NCI-H1930 (cell line): ENCODE data around the gene CD200R1L.

Experiments used
- DNase-seq, 2 experiments: peaks; one replicate each; lab custom pipeline; 2025; lab: John Stamatoyannopoulos, UW

CD200R1L gene

GRCh38 chr3:112786881-112787579, 59.6 kb downstream of the CD200R1L start:
- DNase-seq = no peak

- DNase-seq = no peak
Measured at GRCh38 chr3:112786002-112786590, 60.6 kb downstream of the CD200R1L start.

GRCh38 chr3:112785321-112786001, 61.2 kb downstream of the CD200R1L start:
- DNase-seq = no peak

- no peak for DNase-seq
Measured at GRCh38 chr3:112782491-112782890, 64.2 kb downstream of the CD200R1L start.

- no peak for DNase-seq
Measured at GRCh38 chr3:112781599-112781998, 65.1 kb downstream of the CD200R1L start.

- DNase-seq = no peak
Measured at GRCh38 chr3:112779558-112780480, 66.8 kb downstream of the CD200R1L start.

GRCh38 chr3:112779011-112779410, 67.7 kb downstream of the CD200R1L start:
- DNase-seq = no peak

- DNase-seq = no peak
Measured at GRCh38 chr3:112778353-112778948, 68.2 kb downstream of the CD200R1L start.

GRCh38 chr3:112777811-112778210, 68.9 kb downstream of the CD200R1L start:
- DNase-seq = no peak

- DNase-seq = no peak
Measured at GRCh38 chr3:112776836-112777235, 69.8 kb downstream of the CD200R1L start.

- DNase-seq = no peak
Measured at GRCh38 chr3:112776000-112776399, 70.7 kb downstream of the CD200R1L start.

GRCh38 chr3:112775011-112775742, 71.5 kb downstream of the CD200R1L start:
- DNase-seq = no peak

- DNase-seq = no peak
Measured at GRCh38 chr3:112774293-112774926, 72.3 kb downstream of the CD200R1L start.

GRCh38 chr3:112773864-112774263, 72.8 kb downstream of the CD200R1L start:
- no peak for DNase-seq

- no peak for DNase-seq
Measured at GRCh38 chr3:112770951-112771350, 75.7 kb downstream of the CD200R1L start.

GRCh38 chr3:112770032-112770626, 76.5 kb downstream of the CD200R1L start:
- no peak for DNase-seq

- no peak for DNase-seq
Measured at GRCh38 chr3:112769286-112769978, 77.2 kb downstream of the CD200R1L start.

- DNase-seq = no peak
Measured at GRCh38 chr3:112767777-112768176, 78.9 kb downstream of the CD200R1L start.

GRCh38 chr3:112767177-112767576, 79.5 kb downstream of the CD200R1L start:
- DNase-seq = no peak
